Thyroid gland (tissue), 4 donors: ENCODE measurements around the gene RPL13A. TPM values are rescaled to one million over a fixed set of nuclear protein-coding genes. Genes with fewer than 3 reads are reported as not detected.
A peak's percentile ranks its signal among the peaks of the same experiment; 100 is the strongest.

Source experiments
- DNase-seq, 2 donors: peaks; one replicate each; pipeline ENCODE4 v3.0.0-alpha.2; 2019
- H3K27ac ChIP-seq, 3 donors: fragments of 200-600 bp; sonication (generic); 1 replicate in 2 of 3; 2 replicates in 1 of 3; pipeline ENCODE4 v1.5.1; 2016 to 2019; ENCODE audit warnings: mild to moderate bottlenecking in 1 of 3, moderate library complexity in 1 of 3
- H3K27me3 ChIP-seq: fragments of 200-600 bp; sonication (generic); one replicate; pipeline ENCODE4 v1.5.1; 2019
- H3K36me3 ChIP-seq, 2 donors: fragments of 200-600 bp; sonication (generic); one replicate each; pipeline ENCODE4 v1.5.1; 2016 to 2019
- H3K4me1 ChIP-seq, 2 donors: fragments of 200-600 bp; sonication (generic); one replicate each; pipeline ENCODE4 v1.5.1; 2017 to 2019
- H3K4me3 ChIP-seq, 3 donors: fragments of 200-600 bp; sonication (generic); replicated peaks in 1 of 3; 1 replicate in 2 of 3; 2 replicates in 1 of 3; pipeline ENCODE4 v1.5.1; 2016; ENCODE audit warnings: mild to moderate bottlenecking in 1 of 3
- H3K9me3 ChIP-seq: fragments of 200-600 bp; sonication (generic); one replicate; pipeline ENCODE4 v1.5.1; 2017
- POLR2A ChIP-seq, 2 donors: fragments of 450-650 bp; IDR thresholded peaks; one replicate each; pipeline ENCODE4 v1.6.1; 2017; ENCODE audit warnings: antibody characterized with exemption in 2 of 2, mild to moderate bottlenecking in 2 of 2, moderate library complexity in 1 of 2
- WGBS, 2 donors: methylation state at CpG; one replicate each; pipeline ENCODE4 v1.1.5; 2017; 5-methylcytosine and 5-hydroxymethylcytosine counted together
- intact Hi-C: fragments of 100-400 bp; cut with DNase I; formaldehyde crosslinking; loops from one replicate; pipeline ENCODE4 v1.15.1; 2023
- total RNA-seq, 4 donors: library from RNA; depleted of rRNA; stranded (reverse); fragments of >200 nt; gene quantifications; one replicate each; pipeline ENCODE4 v1.2.3, GENCODE V29; 2016
- TF ChIP-seq, protein P1 (sequence below), 6 experiments: fragments of 200-600 bp in 3 of 6; fragments of 450-650 bp in 3 of 6; sonication (generic) in 3 of 6; IDR thresholded peaks; one replicate each; pipeline ENCODE4 v1.5.1; 2016 to 2019; ENCODE audit warnings: antibody characterized with exemption in 6 of 6, mild to moderate bottlenecking in 2 of 6, inconsistent platforms in 1 of 6, moderate library complexity in 1 of 6

The RPL13A gene
- 1,000 to 10,000 TPM; 1,542 to 2,853 (median 2,123) TPM for total RNA-seq

DNA sequence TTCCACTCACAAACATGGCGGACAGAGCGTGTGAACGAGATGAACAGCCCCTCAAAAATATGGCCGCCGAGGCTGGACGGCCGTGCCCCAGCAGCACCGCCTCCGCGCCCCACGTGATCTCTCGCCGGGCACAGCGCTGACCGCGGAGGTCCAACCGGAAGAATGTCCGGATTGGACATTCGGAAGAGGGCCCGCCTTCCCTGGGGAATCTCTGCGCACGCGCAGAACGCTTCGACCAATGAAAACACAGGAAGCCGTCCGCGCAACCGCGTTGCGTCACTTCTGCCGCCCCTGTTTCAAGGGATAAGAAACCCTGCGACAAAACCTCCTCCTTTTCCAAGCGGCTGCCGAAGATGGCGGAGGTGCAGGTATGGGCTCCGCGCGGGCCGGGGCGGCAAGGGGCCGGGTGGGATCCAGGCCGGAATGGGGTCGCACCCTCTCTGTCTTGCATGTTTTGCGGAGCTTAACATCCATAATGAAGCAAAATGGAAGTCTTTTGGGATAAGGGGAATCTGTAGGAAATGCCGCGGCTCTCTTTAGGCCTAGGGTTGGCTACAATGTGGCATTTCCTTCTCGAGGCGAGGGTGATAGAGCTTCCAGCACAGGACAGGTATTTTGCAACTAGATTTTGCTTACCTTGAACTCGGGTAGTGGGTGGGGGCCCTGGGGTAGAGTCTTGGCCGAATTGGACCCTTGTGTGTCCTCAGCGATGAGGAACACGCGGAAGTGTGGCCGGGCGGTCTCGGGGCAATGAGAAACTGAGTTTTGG lies at the start of gene RPL13A:
TSS of gene RPL13A (plus strand) at position 332 of the 769 bp plus-strand sequence. CDS start at position 354, 22 bp downstream.
- peaks cover 29 to 31% of the 10 kb centered on the region in 2 donors for H3K36me3 ChIP-seq
- TF ChIP-seq POLR2A (IDR thresholded peaks at IDR 0.05), result peak; percentile 94 to 98
- TF ChIP-seq, protein P1, sequence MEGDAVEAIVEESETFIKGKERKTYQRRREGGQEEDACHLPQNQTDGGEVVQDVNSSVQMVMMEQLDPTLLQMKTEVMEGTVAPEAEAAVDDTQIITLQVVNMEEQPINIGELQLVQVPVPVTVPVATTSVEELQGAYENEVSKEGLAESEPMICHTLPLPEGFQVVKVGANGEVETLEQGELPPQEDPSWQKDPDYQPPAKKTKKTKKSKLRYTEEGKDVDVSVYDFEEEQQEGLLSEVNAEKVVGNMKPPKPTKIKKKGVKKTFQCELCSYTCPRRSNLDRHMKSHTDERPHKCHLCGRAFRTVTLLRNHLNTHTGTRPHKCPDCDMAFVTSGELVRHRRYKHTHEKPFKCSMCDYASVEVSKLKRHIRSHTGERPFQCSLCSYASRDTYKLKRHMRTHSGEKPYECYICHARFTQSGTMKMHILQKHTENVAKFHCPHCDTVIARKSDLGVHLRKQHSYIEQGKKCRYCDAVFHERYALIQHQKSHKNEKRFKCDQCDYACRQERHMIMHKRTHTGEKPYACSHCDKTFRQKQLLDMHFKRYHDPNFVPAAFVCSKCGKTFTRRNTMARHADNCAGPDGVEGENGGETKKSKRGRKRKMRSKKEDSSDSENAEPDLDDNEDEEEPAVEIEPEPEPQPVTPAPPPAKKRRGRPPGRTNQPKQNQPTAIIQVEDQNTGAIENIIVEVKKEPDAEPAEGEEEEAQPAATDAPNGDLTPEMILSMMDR (IDR thresholded peaks at IDR 0.05), result peak in 1 of 6 experiments; percentile 14
- H3K9me3 ChIP-seq, result no peaks in the 10 kb centered on the region
- H3K4me3 ChIP-seq, result peak within 1 kb of the TSS; percentile 75 to 85 (median 78)
- H3K27me3 ChIP-seq, result no peaks in the 10 kb centered on the region
- peaks cover 18 to 20% of the 10 kb centered on the region in 2 donors for H3K4me1 ChIP-seq
- DNase-seq, result peak; percentile 100
- intact Hi-C loops, result no loop called here
- 1% methylated on average over 24 to 39 of the region's 57 CpGs for WGBS, 2 donors
- peak within 1 kb of the TSS; percentile 73 to 89 (median 87) for H3K27ac ChIP-seq

DNA sequence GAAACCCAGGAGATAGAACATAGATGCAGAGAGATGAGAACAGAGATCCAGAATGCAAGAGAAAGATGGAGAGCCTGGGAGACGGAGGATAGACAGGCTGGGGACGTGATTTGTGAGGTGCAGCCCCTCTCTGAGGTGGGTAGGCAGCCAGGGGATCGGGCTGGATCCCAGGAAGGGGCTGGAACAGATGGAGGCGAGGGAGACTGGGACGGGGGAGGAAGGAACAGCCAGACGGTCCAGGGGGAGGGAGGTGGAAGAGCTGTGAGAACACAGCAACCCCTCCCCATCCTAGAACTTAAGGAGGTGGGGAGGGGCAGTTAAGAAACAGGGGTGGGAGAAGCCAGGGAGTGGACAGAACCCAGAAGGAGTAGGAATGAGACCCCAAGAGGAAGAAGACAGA lies 49.1 kb upstream of the RPL13A start:
- H3K27ac ChIP-seq, result no peak overlapping the region
- peaks cover 16% of the 10 kb centered on the region for H3K27me3 ChIP-seq
- H3K4me1 ChIP-seq, result peaks cover 0 to 7% of the 10 kb centered on the region in 2 donors
- DNase-seq, result no peak
- WGBS, 2 donors, result 18 to 39% methylated on average over 6 of the region's 6 CpGs
- no peaks in the 10 kb centered on the region for H3K36me3 ChIP-seq
- intact Hi-C loops, result no loop called here
- H3K4me3 ChIP-seq, result no peak overlapping the region
- no peaks in the 10 kb centered on the region for H3K9me3 ChIP-seq
- TF ChIP-seq, protein P1 (IDR thresholded peaks at IDR 0.05), result no peak
- no peak for TF ChIP-seq POLR2A (IDR thresholded peaks at IDR 0.05)

DNA sequence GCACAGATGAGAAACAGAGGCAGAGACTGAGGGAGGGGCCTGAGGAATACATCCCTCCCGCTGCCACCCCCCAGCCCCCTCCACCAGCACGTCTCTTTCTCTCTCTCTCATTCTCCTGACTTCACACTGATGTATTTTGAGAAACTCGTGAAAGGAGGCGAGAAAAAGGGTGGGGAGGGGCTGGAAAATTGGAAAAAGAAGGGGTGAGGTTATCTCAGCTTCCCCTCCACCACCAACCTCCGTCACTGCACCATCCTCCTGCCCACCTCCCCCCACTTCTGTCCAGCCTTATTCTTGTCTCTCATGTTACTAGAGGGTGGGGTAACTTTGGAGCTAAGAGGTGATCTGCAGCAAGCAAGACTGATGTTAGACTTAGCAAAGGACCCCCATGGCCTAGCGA lies 47.6 kb upstream of the RPL13A start:
- no peak overlapping the region for H3K27ac ChIP-seq
- no peaks in the 10 kb centered on the region for H3K36me3 ChIP-seq
- H3K4me1 ChIP-seq, result peaks cover 0 to 7% of the 10 kb centered on the region in 2 donors
- no peak for DNase-seq
- no peak for TF ChIP-seq POLR2A (IDR thresholded peaks at IDR 0.05)
- TF ChIP-seq, protein P1 (IDR thresholded peaks at IDR 0.05), result no peak
- no peaks in the 10 kb centered on the region for H3K9me3 ChIP-seq
- intact Hi-C loops, result no loop called here
- H3K4me3 ChIP-seq, result no peak overlapping the region
- WGBS, 2 donors, result 47 to 53% methylated on average over 6 of the region's 6 CpGs
- H3K27me3 ChIP-seq, result peaks cover 9% of the 10 kb centered on the region

DNA sequence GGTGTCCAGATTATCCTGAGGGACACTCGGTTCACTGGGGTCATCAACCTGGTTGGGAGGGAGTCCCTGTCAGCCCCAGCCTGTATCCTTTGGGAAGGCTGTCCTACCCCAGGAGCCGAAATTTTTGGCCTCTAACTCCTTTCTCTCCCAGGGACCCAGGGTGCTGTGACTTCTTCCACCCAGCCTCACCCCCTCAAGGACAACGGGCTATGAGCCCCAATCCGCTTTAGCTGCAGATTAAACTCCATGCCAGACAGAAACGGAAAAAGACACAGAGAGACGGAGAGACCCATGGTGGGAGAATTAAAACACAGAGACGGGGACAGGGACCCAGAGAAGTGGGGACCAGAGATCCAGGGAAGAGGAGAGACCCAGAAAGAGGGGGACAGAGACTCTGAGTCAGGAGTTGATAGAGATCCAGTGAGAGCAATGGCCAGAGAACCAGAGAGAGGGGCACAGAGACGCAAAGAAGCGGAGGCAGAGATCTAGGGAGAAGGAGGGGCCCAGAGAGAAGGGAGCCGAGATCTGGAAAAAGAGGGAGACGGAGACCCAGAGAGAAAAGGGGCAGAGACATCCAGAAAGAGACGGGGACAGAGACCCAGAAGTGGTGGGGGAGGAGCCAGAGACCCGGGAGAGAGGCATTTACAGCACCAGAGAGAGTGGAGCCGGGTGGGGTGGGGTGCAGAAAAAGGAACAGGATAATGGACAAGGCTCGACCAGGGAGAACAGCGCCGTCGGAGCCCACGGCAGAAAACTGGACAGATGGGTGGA lies 46.8 kb upstream of the RPL13A start:
- Histone ChIP-seq H3K4me3 (no peak overlapping the region), H3K9me3 (no peaks in the 10 kb centered on the region), H3K27ac (no peak overlapping the region), H3K36me3 (no peaks in the 10 kb centered on the region), H3K27me3 (peaks cover 9% of the 10 kb centered on the region), H3K4me1 (peaks cover 0 to 7% of the 10 kb centered on the region in 2 donors)
- TF ChIP-seq, protein P1 (IDR thresholded peaks at IDR 0.05), result no peak
- TF ChIP-seq POLR2A (IDR thresholded peaks at IDR 0.05), result no peak
- intact Hi-C loops, result no loop called here
- 24 to 29% methylated on average over 19 of the region's 19 CpGs for WGBS, 2 donors
- no peak for DNase-seq
